SK-N-SH (cell line): ENCODE measurements around the gene CNNM3. TPM values are rescaled to one million over a fixed set of nuclear protein-coding genes. Genes with fewer than 3 reads are reported as not detected.

Source experiments
- CTCF ChIA-PET: fragments of 300-600, 350-600 bp; formaldehyde crosslinking; extraction: SDS; loops from one replicate; lab custom pipeline; 2021; lab: Yijun Ruan, JAX
- POLR2A ChIA-PET: fragments of 350-600 bp; sonication (Branson Sonifier 250); formaldehyde crosslinking; extraction: SDS; loops from one replicate; lab custom pipeline; 2020; ENCODE audit warnings: antibody characterized with exemption, inconsistent platforms; lab: Yijun Ruan, JAX
- DNase-seq: peaks from one replicate; pipeline ENCODE4 v3.0.0; 2012
- H2AFZ ChIP-seq: fragments of 200-600 bp; sonication (generic); 2 replicates; pipeline ENCODE4 v1.8.1; 2016; ENCODE audit warnings: antibody characterized with exemption, mild to moderate bottlenecking, low read depth
- H3F3A ChIP-seq: fragments of 200-600 bp; sonication (generic); replicated peaks from 2 replicates; pipeline ENCODE3; 2016; ENCODE audit warnings: antibody characterized with exemption, mild to moderate bottlenecking; ENCODE audit not compliant: insufficient read depth
- H3K27ac ChIP-seq, 2 experiments: fragments of 200-500 bp in 1 of 2; fragments of 200-600 bp in 1 of 2; sonication (Bioruptor generic) in 1 of 2; sonication (generic), shearing (Covaris generic) in 1 of 2; 2 replicates each; pipeline versions ENCODE4 v1.5.1 to v1.6.1; 2014 to 2016; ENCODE audit warnings: low read depth in 2 of 2, inconsistent platforms in 1 of 2, low read length in 1 of 2, mild to moderate bottlenecking in 1 of 2, mixed read lengths in 1 of 2
- H3K27me3 ChIP-seq: fragments of 200-600 bp; sonication (generic), shearing (Covaris generic); 2 replicates; pipeline ENCODE4 v1.6.1; 2016; ENCODE audit warnings: mixed run types; ENCODE audit not compliant: insufficient read depth
- H3K36me3 ChIP-seq, 2 experiments: fragments of 200-500 bp in 1 of 2; fragments of 200-600 bp in 1 of 2; sonication (Bioruptor generic) in 1 of 2; sonication (generic) in 1 of 2; replicated peaks in 1 of 2; 2 replicates each; pipeline versions ENCODE3 to v1.5.1; 2014 to 2016; ENCODE audit warnings: low read length in 1 of 2, mild to moderate bottlenecking in 1 of 2; ENCODE audit not compliant: insufficient read depth in 2 of 2, control insufficient read depth in 1 of 2
- H3K4me1 ChIP-seq, 2 experiments: fragments of 200-500 bp in 1 of 2; fragments of 200-600 bp in 1 of 2; sonication (Bioruptor generic) in 1 of 2; sonication (generic), shearing (Covaris generic) in 1 of 2; 2 replicates each; pipeline versions ENCODE4 v1.5.1 to v1.6.1; 2014 to 2016; ENCODE audit warnings: low read depth in 1 of 2, low read length in 1 of 2, mixed run types in 1 of 2; ENCODE audit not compliant: insufficient read depth in 2 of 2, control insufficient read depth in 1 of 2
- H3K4me2 ChIP-seq: fragments of 200-600 bp; sonication (generic), shearing (Covaris generic); 2 replicates; pipeline ENCODE4 v1.6.1; 2017; ENCODE audit warnings: mixed run types
- H3K4me3 ChIP-seq, 2 experiments: fragments of 200-500 bp in 1 of 2; fragments of 200-600 bp in 1 of 2; sonication (Bioruptor generic) in 1 of 2; sonication (generic), shearing (Covaris generic) in 1 of 2; 2 replicates each; pipeline versions ENCODE4 v1.5.1 to v1.8.1; 2014 to 2016; ENCODE audit warnings: low read depth in 2 of 2, inconsistent platforms in 1 of 2, low read length in 1 of 2, mild to moderate bottlenecking in 1 of 2, mixed read lengths in 1 of 2, moderate library complexity in 1 of 2
- H3K79me2 ChIP-seq: fragments of 200-600 bp; sonication (generic); 2 replicates; pipeline ENCODE4 v1.8.1; 2017; ENCODE audit warnings: mild to moderate bottlenecking; ENCODE audit not compliant: insufficient read depth
- H3K9ac ChIP-seq: fragments of 200-600 bp; sonication (generic); 2 replicates; pipeline ENCODE4 v1.6.1; 2017; ENCODE audit warnings: mixed run types
- H3K9me2 ChIP-seq: fragments of 200-600 bp; sonication (generic); 2 replicates; pipeline ENCODE4 v1.6.1; 2017; ENCODE audit warnings: mixed run types
- H3K9me3 ChIP-seq: fragments of 200-600 bp; sonication (generic); 2 replicates; pipeline ENCODE4 v1.6.1; 2017; ENCODE audit warnings: mixed run types, mild to moderate bottlenecking, moderate library complexity
- H4K20me1 ChIP-seq: fragments of 200-600 bp; sonication (generic); 2 replicates; pipeline ENCODE4 v1.6.1; 2017; ENCODE audit warnings: mild to moderate bottlenecking, mixed run types; ENCODE audit not compliant: insufficient read depth
- FOXJ3 ChIP-seq: sonication (generic); formaldehyde crosslinking; IDR thresholded peaks from 2 replicates; pipeline ENCODE4 v1.5.1; 2020; ENCODE audit warnings: mild to moderate bottlenecking, missing genetic modification reagents
- GATA2 ChIP-seq: sonication (generic); formaldehyde crosslinking; IDR thresholded peaks from 2 replicates; pipeline ENCODE4 v1.5.0; 2020; ENCODE audit warnings: mild to moderate bottlenecking, missing genetic modification reagents
- MAX ChIP-seq: IDR thresholded peaks from 2 replicates; pipeline ENCODE4 v1.4.0; 2012; ENCODE audit warnings: low read depth
- MEF2A ChIP-seq: IDR thresholded peaks from 2 replicates; pipeline ENCODE4 v1.4.0; 2012; ENCODE audit warnings: low read depth, borderline replicate concordance
- MXI1 ChIP-seq: IDR thresholded peaks from 2 replicates; pipeline ENCODE4 v1.6.1; 2012; ENCODE audit warnings: mild to moderate bottlenecking, low read depth, low read length, improper control_type of control experiment
- NRF1 ChIP-seq: IDR thresholded peaks from 2 replicates; pipeline ENCODE4 v1.6.1; 2012; ENCODE audit warnings: low read depth, mild to moderate bottlenecking, low read length
- POLR2AphosphoS5 ChIP-seq: IDR thresholded peaks from 2 replicates; pipeline ENCODE4 v1.6.1; 2012; ENCODE audit warnings: low read depth, low read length
- RXRA ChIP-seq: IDR thresholded peaks from 2 replicates; pipeline ENCODE4 v1.4.0; 2012; ENCODE audit warnings: low read depth, mild to moderate bottlenecking, borderline replicate concordance
- SMC3 ChIP-seq: IDR thresholded peaks from 2 replicates; pipeline ENCODE4 v1.6.1; 2012; ENCODE audit warnings: low read depth, low read length, improper control_type of control experiment
- TAF1 ChIP-seq: IDR thresholded peaks from 2 replicates; pipeline ENCODE4 v1.6.1; 2012; ENCODE audit warnings: low read depth, mild to moderate bottlenecking, low read length, moderate library complexity, borderline replicate concordance
- TCF12 ChIP-seq: IDR thresholded peaks from 2 replicates; pipeline ENCODE4 v1.4.0; 2012
- USF1 ChIP-seq: IDR thresholded peaks from 2 replicates; pipeline ENCODE4 v1.4.0; 2012; ENCODE audit warnings: low read depth, borderline replicate concordance
- WGBS: methylation state at CpG from one replicate; pipeline ENCODE4 v1.1.6; 2017; ENCODE audit warnings: low lambda C conversion rate; 5-methylcytosine and 5-hydroxymethylcytosine counted together
- polyA plus RNA-seq, 3 experiments: library from polyadenylated mRNA; depleted of rRNA; stranded (reverse); fragments of >200 nt; gene quantifications; 2 replicates each; pipeline ENCODE4 v1.2.3, GENCODE V29; 2012
- TF ChIP-seq, protein P1 (sequence below): fragments of 200-600 bp; sonication (generic); IDR thresholded peaks from 2 replicates; pipeline ENCODE4 v1.6.1; 2017; ENCODE audit warnings: antibody characterized with exemption, mild to moderate bottlenecking, moderate library complexity
- TF ChIP-seq, protein P2 (sequence below): IDR thresholded peaks from 2 replicates; pipeline ENCODE4 v1.4.0; 2012; ENCODE audit warnings: low read depth, borderline replicate concordance
- TF ChIP-seq, protein P3 (sequence below): fragments of 150-350 bp; IDR thresholded peaks from 2 replicates; pipeline ENCODE4 v1.6.1; 2016; ENCODE audit warnings: mild to moderate bottlenecking, low read depth, low read length

The CNNM3 gene
- polyA plus RNA-seq, 1 of the 3 experiments (the other 2 are of a cell fraction), result 14.7 TPM

DNA sequence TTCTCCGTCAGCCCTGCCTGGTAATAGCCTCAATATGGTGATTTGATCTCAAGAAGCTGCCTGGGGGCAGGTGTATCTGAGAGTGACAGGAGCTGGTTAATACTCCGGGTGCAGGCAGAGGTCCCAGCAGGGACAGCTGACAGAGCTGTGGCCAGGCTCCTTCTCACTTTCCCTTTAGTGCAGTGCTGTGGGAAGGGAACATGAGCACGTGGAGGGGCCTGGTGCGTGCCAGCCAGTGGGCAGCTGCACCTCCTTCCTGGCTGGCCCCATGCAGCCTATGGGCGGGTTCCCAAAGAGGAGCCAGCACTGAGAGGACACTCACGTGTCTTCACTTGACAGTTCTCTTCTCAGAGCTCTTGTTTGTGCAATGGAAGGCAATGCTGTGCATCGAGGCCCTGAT, 46.3 kb upstream of the CNNM3 start:
- H3K9ac ChIP-seq, result no peak overlapping the region
- H3K4me3 ChIP-seq, result no peak overlapping the region
- no peak overlapping the region for H3K27ac ChIP-seq
- no peaks in the 10 kb centered on the region; the same call in 1 of the 2 replicates for H3K79me2 ChIP-seq
- H2AFZ ChIP-seq, result no peak overlapping the region
- no peaks in the 10 kb centered on the region for H3F3A ChIP-seq
- DNase-seq, result peak; percentile 66
- CTCF ChIA-PET, result interaction anchor here (0.5 to 2.8 kb wide), 6 partner anchors 9 to 216 kb away, joined by 3 to 12 read pairs (median 4); partner anchors contain the start of gene CNNM4
- H3K36me3 ChIP-seq, result no peaks in the 10 kb centered on the region
- H4K20me1 ChIP-seq, result no peaks in the 10 kb centered on the region
- H3K9me3 ChIP-seq, result no peaks in the 10 kb centered on the region
- H3K27me3 ChIP-seq, result no peaks in the 10 kb centered on the region
- H3K4me1 ChIP-seq, result peaks cover 0 to 15% of the 10 kb centered on the region in 2 experiments; a peak in 1 of 4 replicates
- H3K4me2 ChIP-seq, result no peak overlapping the region
- no peaks in the 10 kb centered on the region for H3K9me2 ChIP-seq
- WGBS, result 85% methylated on average over 5 of the region's 7 CpGs
- TF ChIP-seq GATA2 (no peak), FOXJ3 (CRISPR knock-in tag) (no peak), MXI1 (peak; percentile 83; the same call in 1 of the 2 replicates), MEF2A (no peak)
- TF ChIP-seq, protein P1, sequence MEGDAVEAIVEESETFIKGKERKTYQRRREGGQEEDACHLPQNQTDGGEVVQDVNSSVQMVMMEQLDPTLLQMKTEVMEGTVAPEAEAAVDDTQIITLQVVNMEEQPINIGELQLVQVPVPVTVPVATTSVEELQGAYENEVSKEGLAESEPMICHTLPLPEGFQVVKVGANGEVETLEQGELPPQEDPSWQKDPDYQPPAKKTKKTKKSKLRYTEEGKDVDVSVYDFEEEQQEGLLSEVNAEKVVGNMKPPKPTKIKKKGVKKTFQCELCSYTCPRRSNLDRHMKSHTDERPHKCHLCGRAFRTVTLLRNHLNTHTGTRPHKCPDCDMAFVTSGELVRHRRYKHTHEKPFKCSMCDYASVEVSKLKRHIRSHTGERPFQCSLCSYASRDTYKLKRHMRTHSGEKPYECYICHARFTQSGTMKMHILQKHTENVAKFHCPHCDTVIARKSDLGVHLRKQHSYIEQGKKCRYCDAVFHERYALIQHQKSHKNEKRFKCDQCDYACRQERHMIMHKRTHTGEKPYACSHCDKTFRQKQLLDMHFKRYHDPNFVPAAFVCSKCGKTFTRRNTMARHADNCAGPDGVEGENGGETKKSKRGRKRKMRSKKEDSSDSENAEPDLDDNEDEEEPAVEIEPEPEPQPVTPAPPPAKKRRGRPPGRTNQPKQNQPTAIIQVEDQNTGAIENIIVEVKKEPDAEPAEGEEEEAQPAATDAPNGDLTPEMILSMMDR, result no peak
- TF ChIP-seq, all 33 proteins: peak for 1
- POLR2A ChIA-PET, result interaction anchor here (1.1 kb wide), 1 partner anchor 19 kb away, joined by 5 read pairs; no protein-coding TSS in a partner anchor

GRCh38 chr2:96770442-96771202, 45.4 kb upstream of the CNNM3 start:
- Histone ChIP-seq H3K9ac (no peak overlapping the region), H4K20me1 (no peaks in the 10 kb centered on the region), H2AFZ (no peak overlapping the region), H3F3A (no peaks in the 10 kb centered on the region), H3K36me3 (no peaks in the 10 kb centered on the region), H3K9me3 (no peaks in the 10 kb centered on the region), H3K9me2 (no peaks in the 10 kb centered on the region), H3K4me3 (no peak overlapping the region), H3K4me1 (peaks cover 0 to 15% of the 10 kb centered on the region in 2 experiments; a peak in 1 of 4 replicates), H3K79me2 (no peaks in the 10 kb centered on the region), H3K4me2 (no peak overlapping the region), H3K27me3 (no peaks in the 10 kb centered on the region), H3K27ac (no peak overlapping the region)
- POLR2A ChIA-PET, result interaction anchor here (1.1 kb wide), 1 partner anchor 18 kb away, joined by 5 read pairs; no protein-coding TSS in a partner anchor
- CTCF ChIA-PET, result interaction anchor here (0.5 to 2.8 kb wide), 6 partner anchors 10 to 217 kb away, joined by 3 to 12 read pairs (median 4); partner anchors contain the start of gene CNNM4
- 97% methylated on average over 18 of the region's 25 CpGs for WGBS
- no peak for DNase-seq
- TF ChIP-seq TAF1, result no peak
- no peak for TF ChIP-seq TCF12
- TF ChIP-seq POLR2AphosphoS5, result no peak
- TF ChIP-seq MAX, result no peak
- no peak for TF ChIP-seq NRF1
- TF ChIP-seq, protein P1, result no peak
- no peak for TF ChIP-seq SMC3
- TF ChIP-seq GATA2, result no peak
- TF ChIP-seq USF1, result no peak
- TF ChIP-seq MEF2A, result no peak
- no peak for TF ChIP-seq RXRA
- TF ChIP-seq, protein P2, sequence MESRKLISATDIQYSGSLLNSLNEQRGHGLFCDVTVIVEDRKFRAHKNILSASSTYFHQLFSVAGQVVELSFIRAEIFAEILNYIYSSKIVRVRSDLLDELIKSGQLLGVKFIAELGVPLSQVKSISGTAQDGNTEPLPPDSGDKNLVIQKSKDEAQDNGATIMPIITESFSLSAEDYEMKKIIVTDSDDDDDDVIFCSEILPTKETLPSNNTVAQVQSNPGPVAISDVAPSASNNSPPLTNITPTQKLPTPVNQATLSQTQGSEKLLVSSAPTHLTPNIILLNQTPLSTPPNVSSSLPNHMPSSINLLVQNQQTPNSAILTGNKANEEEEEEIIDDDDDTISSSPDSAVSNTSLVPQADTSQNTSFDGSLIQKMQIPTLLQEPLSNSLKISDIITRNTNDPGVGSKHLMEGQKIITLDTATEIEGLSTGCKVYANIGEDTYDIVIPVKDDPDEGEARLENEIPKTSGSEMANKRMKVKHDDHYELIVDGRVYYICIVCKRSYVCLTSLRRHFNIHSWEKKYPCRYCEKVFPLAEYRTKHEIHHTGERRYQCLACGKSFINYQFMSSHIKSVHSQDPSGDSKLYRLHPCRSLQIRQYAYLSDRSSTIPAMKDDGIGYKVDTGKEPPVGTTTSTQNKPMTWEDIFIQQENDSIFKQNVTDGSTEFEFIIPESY, result no peak
- TF ChIP-seq FOXJ3 (CRISPR knock-in tag), result no peak
- TF ChIP-seq, protein P3, sequence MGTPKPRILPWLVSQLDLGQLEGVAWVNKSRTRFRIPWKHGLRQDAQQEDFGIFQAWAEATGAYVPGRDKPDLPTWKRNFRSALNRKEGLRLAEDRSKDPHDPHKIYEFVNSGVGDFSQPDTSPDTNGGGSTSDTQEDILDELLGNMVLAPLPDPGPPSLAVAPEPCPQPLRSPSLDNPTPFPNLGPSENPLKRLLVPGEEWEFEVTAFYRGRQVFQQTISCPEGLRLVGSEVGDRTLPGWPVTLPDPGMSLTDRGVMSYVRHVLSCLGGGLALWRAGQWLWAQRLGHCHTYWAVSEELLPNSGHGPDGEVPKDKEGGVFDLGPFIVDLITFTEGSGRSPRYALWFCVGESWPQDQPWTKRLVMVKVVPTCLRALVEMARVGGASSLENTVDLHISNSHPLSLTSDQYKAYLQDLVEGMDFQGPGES, result no peak
